Esophagus muscularis mucosa (tissue), 3 donors: Measurements from ENCODE around the gene SPOP.

Source experiments
- CTCF ChIP-seq, 3 experiments: fragments of 200-600 bp in 2 of 3; fragments of 450-650 bp in 1 of 3; sonication (generic) in 2 of 3; IDR thresholded peaks; one replicate each; pipeline ENCODE4 v1.5.1; 2017 to 2019; ENCODE audit warnings: antibody characterized with exemption in 3 of 3, mild to moderate bottlenecking in 2 of 3, moderate library complexity in 1 of 3
- POLR2A ChIP-seq: fragments of 450-650 bp; IDR thresholded peaks from one replicate; pipeline ENCODE4 v1.6.1; 2017; ENCODE audit warnings: antibody characterized with exemption, moderate library complexity, mild to moderate bottlenecking, low read depth

GRCh38 chr17:49557312-49558024, 120.4 kb downstream of the SPOP start:
- peak; percentile 44 to 57 (median 50) for TF ChIP-seq CTCF (IDR thresholded peaks at IDR 0.05)
- no peak for TF ChIP-seq POLR2A
